ENCODE data around the gene ENG. TPM values are rescaled to one million over a fixed set of nuclear protein-coding genes. Genes with fewer than 3 reads are reported as not detected.

The ENG gene
- total RNA-seq, 1 experiment from 2014 or later = 0.18 TPM

- no peak for TF ChIP-seq CTCF (IDR thresholded peaks at IDR 0.05; ENCODE audit: insufficient read depth in 1 of 2, low read depth in 1 of 2, low read length in 1 of 2, severe bottlenecking in 1 of 2, unreplicated experiment in 1 of 2)
These were observed 61.9 kb downstream of the ENG start for GRCh38 chr9:127792417-127793031.

GRCh38 chr9:127791085-127791484 is 63.4 kb downstream of the ENG start:
- no peaks in the 10 kb centered on the region for H3K9me3 Mint-ChIP-seq (ENCODE audit: unreplicated experiment)
- peaks cover 9% of the 10 kb centered on the region for H3K36me3 ChIP-seq (ENCODE audit: control insufficient read depth, insufficient read depth, low read length)
- no peaks in the 10 kb centered on the region for H3K27me3 Mint-ChIP-seq (ENCODE audit: insufficient read depth, unreplicated experiment)
- no peaks in the 10 kb centered on the region for H3K4me1 Mint-ChIP-seq (ENCODE audit: low read depth, unreplicated experiment)
- no peaks in the 10 kb centered on the region for H3K27me3 ChIP-seq (replicated peaks; ENCODE audit: control insufficient read depth, insufficient read depth, low read length)
- H3K36me3 Mint-ChIP-seq (ENCODE audit: insufficient read depth, unreplicated experiment) = peaks cover 93% of the 10 kb centered on the region
- intact Hi-C loops (cut with micrococcal nuclease; ENCODE audit: unreplicated experiment) = no loop called here
- no peak overlapping the region for H3K27ac Mint-ChIP-seq (ENCODE audit: unreplicated experiment)
- DNase-seq = no peak
- CTCF ChIA-PET = interaction anchor here (0.7 kb wide), 1 partner anchor 151 kb away, joined by 3 read pairs; no protein-coding TSS in a partner anchor
- H3K4me3 Mint-ChIP-seq (ENCODE audit: unreplicated experiment) = no peak overlapping the region
- no peak overlapping the region for H3K4me3 ChIP-seq (ENCODE audit: low read depth, low read length)
- H3K4me1 ChIP-seq = no peaks in the 10 kb centered on the region
- BruUV-seq (replicated peaks) = no TSS peak
- POLR2A ChIA-PET = no interaction called here
- no peaks in the 10 kb centered on the region for H3K9me3 ChIP-seq
- TF ChIP-seq CTCF (IDR thresholded peaks at IDR 0.05; ENCODE audit: insufficient read depth in 1 of 2, low read depth in 1 of 2, low read length in 1 of 2, severe bottlenecking in 1 of 2, unreplicated experiment in 1 of 2) = no peak

More at GRCh38 chr9:127792417-127793031, 61.9 kb downstream of the ENG start:
- H3K27ac Mint-ChIP-seq (ENCODE audit: unreplicated experiment) = no peak overlapping the region
- H3K9me3 Mint-ChIP-seq (ENCODE audit: unreplicated experiment) = no peaks in the 10 kb centered on the region
- no peak overlapping the region for H3K4me3 Mint-ChIP-seq (ENCODE audit: unreplicated experiment)
- POLR2A ChIA-PET = interaction anchor here (0.5 to 1.4 kb wide), 7 partner anchors 9 to 713 kb away, joined by 3 to 11 read pairs (median 6); no protein-coding TSS in a partner anchor
- no peak overlapping the region for H3K4me3 ChIP-seq (ENCODE audit: low read depth, low read length)
- no peaks in the 10 kb centered on the region for H3K4me1 Mint-ChIP-seq (ENCODE audit: low read depth, unreplicated experiment)
- DNase-seq = no peak
- no peaks in the 10 kb centered on the region for H3K4me1 ChIP-seq
- H3K36me3 ChIP-seq (ENCODE audit: control insufficient read depth, insufficient read depth, low read length) = peaks cover 9% of the 10 kb centered on the region
- H3K9me3 ChIP-seq = no peaks in the 10 kb centered on the region
- CTCF ChIA-PET = interaction anchor here (0.6 to 1.0 kb wide), 4 partner anchors 9 to 77 kb away, joined by 3 to 5 read pairs (median 4); partner anchors contain the start of gene TOR2A
- no TSS peak for BruUV-seq (replicated peaks)
- H3K27me3 Mint-ChIP-seq (ENCODE audit: insufficient read depth, unreplicated experiment) = no peaks in the 10 kb centered on the region
- peaks cover 90% of the 10 kb centered on the region for H3K36me3 Mint-ChIP-seq (ENCODE audit: insufficient read depth, unreplicated experiment)
- H3K27me3 ChIP-seq (replicated peaks; ENCODE audit: control insufficient read depth, insufficient read depth, low read length) = no peaks in the 10 kb centered on the region
- intact Hi-C loops (cut with micrococcal nuclease; ENCODE audit: unreplicated experiment) = no loop called here

GRCh38 chr9:127790094-127790855 is 64.2 kb downstream of the ENG start:
- no peaks in the 10 kb centered on the region for H3K9me3 ChIP-seq
- Mint-ChIP-seq H3K9me3 (ENCODE audit: unreplicated experiment) (no peaks in the 10 kb centered on the region), H3K36me3 (ENCODE audit: insufficient read depth, unreplicated experiment) (peaks cover 95% of the 10 kb centered on the region), H3K4me3 (ENCODE audit: unreplicated experiment) (no peak overlapping the region), H3K27ac (ENCODE audit: unreplicated experiment) (no peak overlapping the region), H3K4me1 (ENCODE audit: low read depth, unreplicated experiment) (no peaks in the 10 kb centered on the region), H3K27me3 (ENCODE audit: insufficient read depth, unreplicated experiment) (no peaks in the 10 kb centered on the region)
- no TSS peak for BruUV-seq (replicated peaks)
- intact Hi-C loops (cut with micrococcal nuclease; ENCODE audit: unreplicated experiment) = no loop called here
- TF ChIP-seq CTCF (IDR thresholded peaks at IDR 0.05; ENCODE audit: insufficient read depth in 1 of 2, low read depth in 1 of 2, low read length in 1 of 2, severe bottlenecking in 1 of 2, unreplicated experiment in 1 of 2) = no peak
- H3K36me3 ChIP-seq (ENCODE audit: control insufficient read depth, insufficient read depth, low read length) = peaks cover 9% of the 10 kb centered on the region
- CTCF ChIA-PET = interaction anchor here (0.7 kb wide), 1 partner anchor 152 kb away, joined by 3 read pairs; no protein-coding TSS in a partner anchor
- no peak overlapping the region for H3K4me3 ChIP-seq (ENCODE audit: low read depth, low read length)
- H3K27me3 ChIP-seq (replicated peaks; ENCODE audit: control insufficient read depth, insufficient read depth, low read length) = no peaks in the 10 kb centered on the region
- no peak for DNase-seq
- no peaks in the 10 kb centered on the region for H3K4me1 ChIP-seq
- POLR2A ChIA-PET = no interaction called here

Measured in Caco-2 (cell line).